HG03442 (cell line): ENCODE results near the gene SLC8B1.

Experiments used
- ATAC-seq: cut with Tn5 transposase; IDR thresholded peaks from one replicate; pipeline ENCODE4 v1.9.1; 2021; ENCODE audit warnings: mild to moderate bottlenecking, moderate library complexity; ENCODE audit not compliant: unreplicated experiment

The SLC8B1 gene

DNA sequence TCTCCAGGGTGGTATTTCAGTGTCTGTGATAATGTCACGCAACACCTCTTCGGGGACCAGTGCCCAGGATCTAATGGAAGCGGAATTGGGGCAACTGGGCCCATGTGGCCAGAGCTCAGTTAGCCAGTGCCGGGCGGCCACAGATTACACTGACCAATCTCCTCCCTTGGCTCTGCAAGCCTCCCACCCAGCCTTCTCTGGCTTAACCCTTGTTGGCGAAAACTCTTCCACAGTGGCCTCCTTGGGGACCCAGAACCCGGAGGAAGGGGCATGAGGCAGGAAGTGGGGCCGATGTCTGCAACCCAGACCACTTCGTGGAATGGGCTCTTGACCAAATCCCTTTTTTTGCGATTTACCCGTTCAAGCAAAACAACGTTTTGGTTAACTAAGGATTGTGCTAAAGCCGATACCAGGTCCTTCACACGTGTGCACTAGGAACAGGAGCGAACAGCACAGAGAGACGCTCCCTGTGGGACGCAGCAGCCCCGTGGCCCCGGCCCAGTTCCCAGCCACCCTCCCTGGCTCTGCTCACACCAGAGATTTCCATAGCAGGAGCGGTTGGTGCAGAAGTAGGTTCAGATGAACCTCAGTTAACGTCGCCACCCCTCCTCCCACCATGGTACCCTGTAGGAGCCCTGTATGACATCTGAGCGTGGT, 38.2 kb downstream of the SLC8B1 start:
- ATAC-seq, result no peak

DNA sequence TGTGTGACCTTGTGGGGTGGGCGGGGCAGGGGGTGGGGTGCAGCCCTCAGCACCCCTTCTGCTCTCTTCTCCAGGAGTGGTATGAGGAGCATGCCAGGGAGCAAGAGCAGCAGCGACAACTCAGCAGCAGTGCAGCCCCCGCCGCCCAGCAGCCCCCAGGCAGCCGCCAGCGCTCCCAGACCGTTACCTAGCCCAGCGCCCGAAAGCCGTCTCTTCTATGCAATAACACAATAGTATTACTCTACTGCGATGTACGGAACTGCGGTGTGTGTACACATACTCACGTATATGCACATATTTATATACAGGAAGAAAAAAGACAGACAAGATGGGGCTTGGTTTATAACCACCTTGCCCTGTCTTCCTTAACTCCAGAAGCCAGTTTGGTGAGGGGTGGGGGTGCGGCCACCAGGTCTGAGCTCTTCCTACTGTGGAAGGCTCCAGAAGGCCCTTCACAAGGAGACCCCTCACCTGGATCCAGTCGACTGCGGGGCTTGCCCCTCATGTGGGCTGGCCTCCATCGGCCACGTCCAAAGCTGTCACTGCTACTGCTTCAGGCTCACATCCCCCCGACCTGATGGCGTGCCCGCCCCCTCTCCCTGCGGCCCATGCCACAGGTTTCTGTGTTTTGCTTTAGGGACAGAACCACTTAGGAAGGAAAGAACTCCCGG, 38.9 kb downstream of the SLC8B1 start:
- ATAC-seq, result no peak

GRCh38 chr12:113293100-113293499, 41.8 kb downstream of the SLC8B1 start:
- no peak for ATAC-seq

DNA sequence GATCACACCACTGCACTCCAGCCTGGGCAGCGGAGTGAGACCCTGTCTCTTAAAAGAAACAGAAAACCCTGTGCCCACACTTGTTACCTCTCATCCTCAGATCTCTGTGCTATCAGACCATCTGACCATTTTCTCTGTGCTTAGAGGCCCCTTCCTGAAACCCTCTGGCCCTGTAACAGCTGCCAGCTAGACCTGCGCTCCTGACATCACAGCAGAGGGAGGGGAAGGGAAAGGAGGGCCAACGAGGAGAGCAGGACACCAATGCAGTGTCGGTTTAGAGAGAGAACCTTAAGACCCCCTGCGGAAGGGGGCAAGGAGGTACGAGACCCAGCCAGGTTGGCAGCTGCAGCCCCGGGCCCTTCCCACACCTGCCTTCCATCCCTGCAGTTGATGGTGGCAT, 42.4 kb downstream of the SLC8B1 start:
- ATAC-seq, result no peak

- ATAC-seq, result no peak
Observed at GRCh38 chr12:113292091-113292490, 42.8 kb downstream of the SLC8B1 start.

GRCh38 chr12:113291586-113291985, 43.3 kb downstream of the SLC8B1 start:
- no peak for ATAC-seq

DNA sequence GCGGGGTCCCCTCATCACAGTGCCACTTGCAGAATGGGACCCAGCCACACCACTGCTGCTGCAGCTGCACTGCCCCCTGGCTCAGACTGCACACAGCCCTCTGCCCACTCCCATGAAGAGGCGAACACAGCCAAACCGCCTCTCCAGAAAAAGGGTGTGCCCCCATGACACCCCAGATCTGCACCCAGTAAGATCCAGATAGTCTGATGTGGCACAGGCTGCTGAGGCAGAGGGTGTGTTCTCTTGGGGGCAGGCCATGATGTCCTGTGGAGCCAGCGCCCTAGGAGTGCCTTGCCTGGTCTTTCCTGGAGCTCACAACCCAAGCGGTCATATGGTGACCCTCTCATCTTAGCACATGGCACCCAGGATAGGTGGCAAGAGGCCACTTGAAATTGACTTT, 44.4 kb downstream of the SLC8B1 start:
- ATAC-seq, result no peak

DNA sequence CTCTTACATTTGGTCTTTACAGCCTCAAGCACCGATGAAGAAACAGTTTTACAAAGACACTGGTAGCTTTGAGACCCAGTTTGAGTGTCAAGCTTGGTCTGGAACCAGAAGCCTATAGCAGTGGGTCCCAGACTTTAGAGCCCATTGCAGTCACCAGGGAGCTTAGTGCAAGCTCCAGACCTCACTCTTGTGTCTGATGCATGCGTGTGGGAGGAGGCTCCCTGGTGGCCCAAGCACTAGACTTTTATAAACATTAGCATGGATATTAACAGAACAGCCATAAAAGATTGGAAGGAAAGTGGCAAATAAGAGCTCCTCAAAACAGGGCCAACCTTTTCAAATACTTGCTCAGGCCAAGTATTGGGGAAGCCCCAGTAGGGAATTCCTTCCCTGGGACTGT, 45.5 kb downstream of the SLC8B1 start:
- ATAC-seq, result no peak

- ATAC-seq, result no peak
Observed at GRCh38 chr12:113287899-113288282, 47.0 kb downstream of the SLC8B1 start.

DNA sequence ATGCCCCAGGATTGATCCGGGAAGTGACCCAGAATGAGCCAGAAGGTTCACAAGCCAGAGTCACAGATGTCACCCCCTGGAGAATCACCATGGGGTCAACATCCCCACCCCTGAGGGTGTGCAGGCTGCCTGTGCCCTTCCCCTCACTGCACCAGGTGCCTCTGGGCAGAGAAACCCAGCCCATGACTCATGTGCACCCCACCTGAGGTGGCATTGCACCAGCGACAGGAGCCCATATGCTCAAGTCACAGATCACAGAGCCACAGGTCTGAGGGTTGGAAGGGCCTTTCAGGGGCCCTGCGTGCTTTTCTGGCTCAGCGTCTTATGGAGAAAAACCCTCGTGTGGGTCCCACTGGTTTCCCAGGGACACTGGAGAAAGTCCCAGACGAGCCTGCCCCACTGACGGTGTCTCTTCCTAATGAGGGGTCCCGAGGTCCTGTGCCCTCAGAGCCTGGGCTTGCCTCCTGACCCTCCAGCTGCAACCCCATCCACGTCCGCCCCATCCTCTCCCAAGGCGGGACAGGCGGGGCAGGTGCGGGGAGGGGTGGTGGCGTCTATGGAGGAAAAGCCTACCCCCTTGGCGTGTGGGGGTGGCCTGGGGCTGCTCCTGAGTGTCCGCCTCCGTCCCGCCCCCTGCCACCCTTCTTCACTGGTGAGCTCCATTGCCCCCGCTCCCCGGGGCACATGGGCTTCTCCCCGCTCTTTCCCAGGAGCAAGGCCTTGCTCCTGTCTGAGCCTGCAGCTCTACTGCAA, 47.6 kb downstream of the SLC8B1 start:
- ATAC-seq, result no peak

DNA sequence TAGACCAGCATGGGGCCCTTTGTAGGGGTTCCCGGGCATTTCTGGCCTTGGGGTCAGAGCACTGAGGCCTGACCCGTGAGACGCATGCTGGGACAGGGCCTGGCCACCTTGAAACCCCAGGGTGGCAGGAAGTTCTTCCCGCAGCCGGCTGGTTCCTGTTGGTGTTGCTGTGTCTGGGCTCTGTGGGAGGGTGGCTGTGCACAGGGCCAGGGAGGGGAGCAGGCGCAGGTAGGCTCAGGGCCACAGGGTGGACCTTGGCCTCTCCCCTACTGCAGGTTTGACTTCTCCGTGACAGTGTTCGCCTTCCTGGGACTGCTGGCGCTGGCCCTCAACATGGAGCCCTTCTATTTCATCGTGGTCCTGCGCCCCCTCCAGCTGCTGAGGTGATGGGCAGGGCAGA, 48.2 kb downstream of the SLC8B1 start:
- no peak for ATAC-seq

GRCh38 chr12:113285679-113286610, 49.0 kb downstream of the SLC8B1 start:
- no peak for ATAC-seq

- no peak for ATAC-seq
Observed at GRCh38 chr12:113284751-113285150, 50.2 kb downstream of the SLC8B1 start.

DNA sequence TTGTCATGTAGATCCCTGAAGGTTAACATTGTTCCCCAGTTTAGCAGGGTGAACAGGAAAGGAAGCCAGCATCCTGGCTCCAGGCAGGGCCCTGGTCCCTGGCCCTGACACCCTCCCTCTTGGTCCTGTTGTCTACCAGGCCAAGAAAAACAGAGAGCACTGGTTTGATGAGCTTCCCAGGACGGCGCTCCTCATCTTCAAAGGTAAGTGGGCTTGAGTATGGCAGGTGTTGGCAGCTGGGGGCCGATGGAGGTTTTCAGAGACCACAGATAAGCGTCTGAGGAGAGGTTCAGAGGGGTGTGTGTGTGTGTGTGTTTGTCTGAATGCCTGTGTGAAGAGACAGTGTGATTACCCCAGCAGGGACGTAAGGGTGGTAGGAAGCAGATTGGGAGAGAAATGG, 56.3 kb downstream of the SLC8B1 start:
- no peak for ATAC-seq

GRCh38 chr12:113278141-113278540, 56.8 kb downstream of the SLC8B1 start:
- ATAC-seq, result no peak

DNA sequence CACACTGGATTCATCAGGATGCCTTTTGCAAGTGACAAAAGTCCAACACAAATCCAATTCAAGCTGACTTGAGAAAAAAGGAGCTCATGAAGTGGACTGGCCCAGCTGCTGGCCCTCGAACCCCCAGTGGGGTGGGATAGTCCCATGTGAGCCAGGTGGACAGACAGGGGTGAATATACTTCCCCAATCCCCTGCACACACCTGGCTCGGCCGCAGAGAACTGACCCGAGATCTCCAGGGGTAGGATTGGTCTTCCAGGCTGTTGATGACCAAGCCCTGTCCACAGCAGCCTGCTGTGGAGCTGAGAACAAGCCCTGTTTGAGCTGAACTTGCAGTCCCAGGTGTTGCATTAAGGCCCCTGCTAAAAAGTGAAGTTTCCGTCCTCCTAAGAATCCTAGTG, 57.4 kb downstream of the SLC8B1 start:
- ATAC-seq, result no peak

GRCh38 chr12:113276946-113277500, 57.9 kb downstream of the SLC8B1 start:
- ATAC-seq, result no peak

- no peak for ATAC-seq
Observed at GRCh38 chr12:113276306-113276705, 58.6 kb downstream of the SLC8B1 start.

DNA sequence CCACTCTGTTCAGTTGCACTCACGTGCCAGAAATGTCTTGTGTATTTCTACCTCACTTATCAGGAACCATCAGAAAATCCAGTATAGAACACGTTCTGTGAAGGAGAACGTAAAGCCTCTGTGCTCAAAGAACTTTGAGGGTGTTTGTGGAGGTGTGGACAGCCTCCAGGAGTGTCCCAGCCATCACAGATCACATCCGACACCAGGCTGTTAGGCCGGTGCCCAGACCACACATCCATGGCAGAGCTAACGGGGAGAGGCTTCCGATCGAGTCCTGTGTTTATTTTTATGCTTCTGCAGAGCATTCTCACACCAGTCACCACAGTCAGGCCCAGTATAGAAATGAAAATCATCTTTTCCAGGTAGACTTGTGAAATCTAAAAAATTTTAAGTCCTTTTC, 60.1 kb downstream of the SLC8B1 start:
- ATAC-seq, result no peak

DNA sequence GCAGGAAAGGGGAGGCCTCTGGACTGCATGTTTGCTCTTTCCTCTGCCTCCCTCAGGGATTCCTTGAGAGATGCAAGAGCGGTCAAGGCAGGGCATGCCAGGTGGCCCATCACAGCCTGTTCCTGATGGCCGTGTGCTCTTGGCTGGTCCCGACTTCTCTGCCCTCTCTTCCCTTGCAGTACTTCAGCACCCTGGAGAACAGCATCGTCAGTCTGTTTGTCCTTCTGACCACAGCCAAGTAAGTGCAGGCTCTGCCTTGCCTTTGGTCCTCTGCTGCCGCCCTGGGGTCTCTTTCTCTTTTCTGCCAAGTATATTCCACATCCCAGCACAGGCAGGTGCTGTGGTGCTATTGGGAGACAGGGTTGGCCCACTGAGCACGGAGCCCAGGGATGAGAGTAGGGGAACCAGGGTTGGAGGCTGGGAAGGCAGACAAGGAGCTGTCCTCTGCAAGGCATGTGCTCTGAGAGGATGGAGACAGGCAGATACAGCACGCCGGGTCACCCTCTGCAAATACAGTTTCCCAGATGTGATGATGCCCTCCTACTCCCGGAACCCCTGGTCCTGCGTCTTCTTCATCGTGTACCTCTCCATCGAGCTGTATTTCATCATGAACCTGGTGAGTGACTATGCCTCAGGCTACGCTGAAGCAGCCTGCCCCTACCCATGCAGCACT, 61.7 kb downstream of the SLC8B1 start:
- no peak for ATAC-seq
